HG03095 (cell line): ENCODE results near the gene FAM9B.
"Not testable (repeated sequence)": the region's sequence is repeated elsewhere in the genome, so short reads cannot be mapped to it uniquely, and the experiment has no call there.

Source experiments
- ATAC-seq: cut with Tn5 transposase; IDR thresholded peaks from one replicate; pipeline ENCODE4 v1.9.1; 2021; ENCODE audit warnings: moderate library complexity; ENCODE audit not compliant: unreplicated experiment

Gene FAM9B

DNA sequence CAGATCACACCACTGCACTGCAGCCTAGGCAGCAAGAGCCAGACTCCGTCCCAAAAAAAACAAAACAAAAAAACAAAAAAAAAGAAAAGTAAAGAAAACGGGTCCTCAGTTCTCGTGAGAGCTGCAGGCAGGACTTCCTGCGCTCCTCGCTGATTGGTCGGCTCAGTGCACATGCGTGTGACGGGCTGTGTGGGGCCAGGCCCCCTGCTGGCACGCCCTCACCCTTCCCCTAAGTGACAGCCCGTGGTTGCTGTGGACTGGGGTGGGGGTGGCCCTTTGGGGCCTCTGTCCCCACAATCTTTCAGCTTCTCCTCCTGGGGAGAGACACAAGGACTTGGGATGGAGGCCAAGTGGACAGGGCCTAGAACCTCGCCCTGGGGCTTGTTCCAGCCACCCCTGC, at the start of gene FAM9B:
Gene FAM9B, minus strand, starts transcription at position 139 of the 400 bp plus-strand sequence. CDS start 1,141 bp downstream, outside the sequence.
- no peak for ATAC-seq

DNA sequence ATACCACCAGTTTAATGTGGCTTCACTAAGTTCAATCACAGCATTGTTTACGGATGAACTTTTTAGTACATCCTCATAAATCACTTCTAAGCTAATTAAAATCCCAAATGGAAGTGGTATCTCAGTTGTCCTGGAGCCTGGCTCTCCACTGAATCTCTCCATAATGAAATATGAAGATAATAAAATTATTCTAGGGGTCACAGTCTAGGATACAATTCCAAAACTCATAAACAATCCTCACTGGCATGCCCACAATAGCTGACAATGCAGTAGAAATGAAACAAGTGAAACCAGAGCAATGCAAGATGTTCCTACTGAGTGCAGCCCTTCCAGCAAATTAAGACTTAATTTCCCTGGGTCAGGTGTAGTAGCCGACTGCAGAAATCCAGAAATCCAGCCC, 47.3 kb upstream of the FAM9B start:
- ATAC-seq: no peak

DNA sequence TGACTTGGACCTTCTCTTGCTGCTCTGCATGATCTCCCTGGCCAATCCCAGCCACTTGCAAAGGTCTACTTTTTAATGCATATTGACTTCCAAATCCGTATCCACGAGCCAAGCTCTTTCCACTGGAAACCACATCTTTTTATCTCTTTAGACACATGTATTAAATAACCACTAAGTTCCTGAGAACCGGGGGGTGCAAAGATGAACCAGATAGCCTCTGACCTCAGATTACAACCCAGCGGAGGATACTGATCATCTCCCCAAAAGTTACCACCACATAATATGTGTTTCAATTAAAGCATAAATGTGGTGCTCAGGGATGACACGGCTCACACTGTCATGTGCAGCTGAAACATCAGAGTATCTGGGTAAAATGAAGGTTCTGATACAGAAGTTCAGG, 40.4 kb upstream of the FAM9B start:
- ATAC-seq: no peak

DNA sequence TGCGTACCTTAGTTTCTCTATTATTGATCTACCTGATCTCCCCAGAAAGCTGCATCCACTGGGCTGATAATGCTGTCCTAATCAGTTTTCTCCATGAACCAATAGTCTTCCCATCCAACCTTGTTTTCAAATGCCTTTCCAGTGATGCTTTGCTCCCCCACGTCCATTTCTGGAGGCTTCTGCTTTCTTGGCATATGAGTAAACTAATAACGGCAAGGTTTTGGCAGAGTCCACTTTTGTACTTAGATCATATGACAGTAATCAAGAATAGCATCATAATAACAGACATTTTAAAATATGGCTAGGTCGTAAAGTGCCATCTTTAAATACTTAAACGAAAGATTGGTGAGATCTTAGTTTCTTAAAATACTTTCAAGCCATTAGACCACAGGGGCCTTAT, 38.4 kb upstream of the FAM9B start:
- ATAC-seq: no peak

DNA sequence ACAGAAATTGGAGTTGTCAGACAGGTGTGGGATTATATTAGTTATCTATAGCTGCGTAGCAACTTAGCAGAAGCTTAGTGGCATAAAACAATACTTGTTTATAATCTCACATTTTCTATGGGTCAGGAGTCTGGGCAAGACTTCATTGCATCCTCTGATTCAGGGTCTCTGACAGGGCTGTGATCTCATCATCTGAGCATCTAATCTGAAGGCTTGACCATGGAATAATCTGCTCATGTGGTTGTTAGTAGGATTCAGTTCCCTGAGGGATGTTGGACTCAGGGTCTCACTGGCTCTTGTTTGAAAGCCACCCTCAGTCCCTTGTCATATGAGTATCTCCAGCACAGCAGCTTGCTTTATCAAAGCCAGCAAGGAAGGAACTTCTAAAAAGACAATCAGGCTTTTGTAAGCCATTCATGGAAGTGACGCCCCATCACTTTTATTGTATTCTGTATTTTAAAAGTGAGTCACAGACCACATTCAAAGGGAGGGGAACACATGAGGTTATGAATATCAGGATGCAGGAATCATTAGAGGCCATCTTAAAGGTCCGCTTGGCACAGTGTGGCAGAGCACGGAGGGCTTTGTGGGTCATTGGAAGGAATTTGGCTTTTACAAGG, 37.2 kb upstream of the FAM9B start:
- no peak for ATAC-seq

DNA sequence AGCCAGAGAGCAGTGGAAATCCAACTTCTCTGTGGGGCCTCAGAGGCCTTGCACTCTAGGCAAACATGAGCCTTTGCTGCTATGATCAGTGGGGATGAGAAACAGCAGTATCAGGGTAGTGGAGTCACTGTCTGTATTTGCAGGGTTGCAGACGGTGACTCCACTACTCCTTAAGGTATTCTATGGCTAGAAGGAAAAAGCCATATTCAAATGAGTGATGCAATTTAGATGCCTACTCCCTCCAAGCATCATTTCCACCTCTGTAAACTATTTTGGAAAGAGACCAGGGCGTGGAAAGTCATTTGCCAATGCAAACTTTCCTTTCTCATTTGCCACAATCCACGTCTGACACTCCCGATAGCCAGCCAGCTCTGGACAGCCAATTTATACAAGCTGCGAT, 35.6 kb upstream of the FAM9B start:
- ATAC-seq: no peak

DNA sequence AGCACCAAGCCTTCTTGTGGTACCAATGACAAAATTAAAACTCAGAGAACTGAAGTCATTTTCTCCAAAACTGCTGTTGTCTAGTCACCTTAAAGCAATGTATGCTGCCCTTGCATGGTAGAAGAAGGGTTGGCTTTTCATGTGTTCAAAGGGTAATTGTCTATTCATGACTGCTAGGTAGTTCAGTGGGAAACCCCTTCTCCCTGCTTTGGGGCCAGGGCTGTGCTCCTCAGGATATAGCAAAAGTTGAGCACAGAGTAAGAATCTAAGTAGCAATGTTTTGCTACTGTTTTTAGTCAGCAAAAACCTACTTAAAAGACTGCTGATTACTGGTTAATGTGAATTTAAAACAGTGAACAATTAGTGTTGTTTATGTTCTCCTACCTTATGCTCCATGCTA, 30.8 kb upstream of the FAM9B start:
- ATAC-seq: no peak

DNA sequence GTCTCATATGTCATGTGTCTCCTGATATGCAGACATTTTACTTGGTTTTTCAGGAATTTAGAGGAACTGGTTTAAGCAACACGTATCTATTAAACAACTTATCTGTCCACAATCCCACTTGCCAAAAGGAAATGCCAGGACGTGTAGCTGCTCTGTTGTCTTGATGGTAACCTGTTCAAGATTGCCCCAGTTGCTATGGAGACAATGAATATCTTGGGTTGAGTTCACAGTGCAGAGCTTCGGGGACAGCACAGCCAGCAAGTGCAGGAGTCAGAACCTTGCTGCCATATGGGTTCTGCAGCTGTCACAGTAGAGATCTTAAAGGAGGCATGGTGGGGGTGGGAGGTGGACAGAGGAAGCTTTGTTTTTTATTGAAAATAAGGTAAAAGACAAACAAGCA, 28.7 kb upstream of the FAM9B start:
- no peak for ATAC-seq

DNA sequence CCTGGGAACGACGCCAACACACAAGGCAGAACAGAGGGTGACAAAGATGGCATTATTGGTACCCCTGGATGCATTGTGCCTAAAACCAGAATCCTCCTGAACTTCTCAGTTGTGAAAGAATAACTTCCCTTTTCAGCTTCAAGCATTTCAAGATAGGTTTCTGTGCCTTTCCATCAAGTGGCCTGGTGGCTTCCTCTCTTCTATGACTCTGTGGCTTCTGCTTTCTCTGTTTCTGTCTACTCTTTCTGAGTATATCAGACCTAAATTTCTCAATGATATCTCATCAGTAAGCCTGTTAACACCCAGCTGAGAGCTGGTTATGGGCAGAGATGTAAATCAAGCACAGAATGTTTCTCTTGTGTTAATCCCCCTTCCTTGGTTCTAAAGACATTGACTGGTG, 21.4 kb upstream of the FAM9B start:
- ATAC-seq: no peak

DNA sequence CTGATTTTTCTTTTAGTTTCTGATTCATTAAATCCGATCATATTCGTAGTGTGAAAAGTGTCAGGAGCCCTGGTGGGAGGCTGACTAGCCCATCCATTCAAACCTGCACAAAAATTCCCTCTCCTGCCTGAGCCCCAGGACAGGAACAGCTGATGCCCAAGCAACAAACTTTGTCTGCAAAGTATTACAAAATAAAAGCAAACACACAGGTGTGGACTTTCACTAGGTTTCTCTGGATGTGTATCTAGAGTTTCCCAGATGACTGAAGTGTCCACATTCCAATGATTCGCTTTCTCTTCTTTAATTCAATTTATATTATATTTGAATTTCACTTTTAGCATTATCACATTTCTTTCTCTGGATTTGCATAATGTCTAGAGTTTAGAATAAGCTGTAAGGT, 18.2 kb upstream of the FAM9B start:
- ATAC-seq: no peak

DNA sequence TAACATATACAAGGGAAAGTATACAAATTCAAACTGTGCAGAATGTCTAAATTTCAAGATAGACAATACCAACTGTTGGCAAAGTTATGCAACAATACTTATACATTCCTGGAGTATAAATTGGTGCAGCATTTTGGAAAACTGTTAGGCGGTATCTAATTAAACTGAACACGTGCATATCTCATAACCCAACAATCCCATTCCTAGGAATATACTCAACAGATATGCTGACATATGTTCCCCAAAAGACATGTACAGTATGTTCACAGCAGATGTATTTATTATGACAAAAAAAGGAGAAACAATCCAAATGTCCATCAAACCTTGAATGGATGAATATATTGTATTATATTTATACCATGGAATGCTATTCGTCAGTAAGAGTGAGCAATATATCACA, 16.4 kb upstream of the FAM9B start:
- ATAC-seq: no peak

DNA sequence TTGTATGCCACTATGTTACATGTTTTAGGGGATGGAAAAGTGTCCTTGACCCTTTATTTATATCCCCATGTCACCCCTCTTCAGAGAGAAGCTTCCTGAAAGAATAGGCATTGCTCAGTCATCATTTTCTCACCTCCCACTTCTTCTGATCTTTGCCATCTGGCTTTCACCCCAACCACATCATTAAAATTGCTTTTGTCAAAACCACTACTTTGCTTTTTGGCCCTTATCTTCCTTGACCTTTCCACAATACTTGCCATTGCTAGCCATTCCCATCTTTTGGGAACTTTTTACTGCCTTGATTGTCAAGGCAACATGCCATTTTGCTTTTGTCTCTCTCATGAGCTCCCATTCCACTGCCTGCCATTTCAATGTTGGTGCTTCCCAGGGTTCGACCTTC, 14.9 kb upstream of the FAM9B start:
- no peak for ATAC-seq

DNA sequence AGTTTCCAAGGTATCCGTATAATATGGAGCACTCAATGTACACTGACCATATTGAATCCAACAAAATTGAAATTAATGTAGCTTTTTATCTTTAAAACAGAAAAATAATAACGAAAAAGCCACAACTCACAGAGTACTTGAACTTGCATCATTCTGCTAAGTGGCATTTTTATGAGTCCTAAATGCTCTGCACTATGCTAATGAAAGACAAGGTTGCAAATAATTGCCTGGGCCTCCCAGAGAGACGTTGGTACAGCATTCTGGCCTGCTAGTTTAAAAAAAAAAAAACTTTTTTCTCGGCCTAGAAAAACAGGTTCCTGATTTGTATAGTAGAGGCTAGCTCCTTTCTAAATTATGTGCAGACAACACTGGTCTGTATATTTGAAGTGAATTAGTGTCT, 4.3 kb upstream of the FAM9B start:
- no peak for ATAC-seq

DNA sequence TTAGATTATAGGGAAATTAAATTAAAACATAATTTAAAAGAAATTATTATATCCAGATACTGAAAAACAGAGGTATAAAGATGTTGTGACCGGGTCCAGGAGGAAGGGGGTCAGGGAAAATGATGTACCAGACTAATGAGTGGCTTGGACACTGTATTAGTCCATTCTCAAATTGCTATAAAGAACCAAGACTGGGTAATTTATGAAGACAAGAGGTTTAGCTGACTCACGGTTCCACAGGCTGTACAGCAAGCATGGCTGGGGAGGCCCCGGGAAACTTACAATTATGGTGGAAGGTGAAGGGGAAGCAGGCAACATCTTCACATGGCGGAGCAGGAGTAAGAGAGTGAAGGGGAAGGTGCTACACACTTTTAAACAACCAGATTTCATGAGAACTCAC, 3.4 kb upstream of the FAM9B start:
- ATAC-seq: no peak

DNA sequence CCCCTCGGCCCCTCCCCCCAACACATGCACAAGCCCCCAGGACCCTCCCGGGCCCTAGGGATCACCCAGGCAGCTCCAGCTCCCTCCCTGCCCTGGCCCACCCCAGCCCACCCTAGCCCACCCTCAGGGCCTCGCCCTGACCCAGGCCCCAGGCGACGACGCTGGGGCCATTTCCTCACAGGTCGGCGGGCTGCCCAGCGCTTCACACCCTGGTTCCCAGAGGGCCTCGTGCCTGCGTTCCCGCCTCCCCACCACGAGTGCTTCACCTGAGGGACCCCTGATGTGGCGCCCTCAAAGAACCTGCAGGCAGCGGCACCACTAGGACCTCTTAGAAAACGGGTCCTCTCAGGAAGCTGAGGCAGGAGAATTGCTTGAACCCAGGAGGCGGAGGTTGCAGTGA, 341 bp downstream of the FAM9B start:
- no peak for ATAC-seq

DNA sequence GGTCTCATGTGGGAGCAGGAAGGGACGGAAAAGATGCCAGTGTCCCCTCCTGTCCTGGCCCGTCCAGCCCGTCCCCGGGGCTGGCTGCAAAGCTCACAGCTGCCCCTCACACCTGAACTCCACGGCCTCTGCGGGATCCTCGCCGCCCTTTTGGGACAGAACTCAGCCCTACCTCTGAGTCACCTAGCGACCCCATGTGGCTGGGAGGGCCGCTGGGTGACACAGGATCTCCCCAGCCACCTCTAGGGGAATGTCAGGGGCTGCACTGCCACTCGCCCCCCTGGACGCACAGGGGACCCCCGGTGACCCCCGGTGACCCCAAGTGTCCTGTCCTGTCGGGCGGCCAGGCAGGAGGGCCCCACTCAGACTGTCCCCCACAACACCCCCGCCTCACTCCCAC, 748 bp downstream of the FAM9B start:
- no peak for ATAC-seq

DNA sequence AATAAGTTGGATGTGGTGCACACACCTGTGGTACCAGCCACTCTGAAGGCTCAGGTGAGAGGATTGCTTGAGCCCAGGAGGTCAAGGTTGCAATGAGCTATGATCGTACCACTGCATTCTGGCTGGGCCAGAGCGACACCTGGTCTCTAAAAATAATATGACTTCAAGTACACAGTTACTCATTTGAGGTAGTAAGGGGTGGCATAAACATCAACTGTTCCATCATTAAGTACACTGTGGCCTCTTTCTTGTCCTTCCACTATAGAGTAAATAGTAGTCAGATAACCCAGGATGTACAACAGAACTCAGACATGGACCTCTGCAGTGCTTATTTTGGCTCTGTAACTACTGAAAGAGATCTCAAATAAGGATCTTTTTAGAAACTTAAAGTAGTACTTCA, 10.6 kb downstream of the FAM9B start:
- ATAC-seq: no peak

DNA sequence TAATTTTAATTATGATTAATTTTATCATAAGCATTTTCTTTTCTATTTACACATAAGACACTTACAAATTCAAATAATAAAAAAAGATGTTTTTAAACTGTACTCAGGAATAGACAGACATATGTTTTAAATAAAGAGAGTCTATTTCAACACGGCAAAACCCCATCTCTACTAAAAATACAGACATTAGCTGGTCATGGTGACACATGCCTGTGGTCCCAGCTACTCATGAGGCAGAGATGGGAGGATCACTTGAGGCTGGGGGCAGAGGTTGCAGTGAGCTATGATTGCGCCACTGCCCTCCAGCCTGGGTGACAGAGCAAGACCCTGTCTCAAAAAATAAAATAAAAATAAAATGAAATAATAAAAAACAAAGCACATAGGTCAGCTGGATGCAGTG, 14.8 kb downstream of the FAM9B start:
- ATAC-seq: no peak

DNA sequence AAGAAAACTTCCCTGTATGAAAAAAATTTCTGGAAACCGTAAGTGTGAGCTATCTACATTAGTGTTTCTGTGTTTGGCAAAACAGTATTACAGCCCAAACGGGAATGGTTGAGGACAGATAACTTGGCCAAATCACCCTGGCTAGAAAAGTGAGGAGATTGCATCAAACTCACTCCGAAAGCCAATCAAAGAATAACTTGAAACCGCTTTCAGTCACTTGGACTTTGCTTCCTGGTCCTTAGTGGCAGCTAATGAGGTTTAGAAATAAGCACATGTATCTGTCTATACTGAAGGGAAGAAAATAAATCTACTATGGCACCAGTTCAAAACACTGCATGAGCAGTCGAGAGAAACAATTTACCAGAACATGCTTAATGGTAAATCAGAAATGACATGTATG, 15.6 kb downstream of the FAM9B start:
- ATAC-seq: not testable (repeated sequence)

DNA sequence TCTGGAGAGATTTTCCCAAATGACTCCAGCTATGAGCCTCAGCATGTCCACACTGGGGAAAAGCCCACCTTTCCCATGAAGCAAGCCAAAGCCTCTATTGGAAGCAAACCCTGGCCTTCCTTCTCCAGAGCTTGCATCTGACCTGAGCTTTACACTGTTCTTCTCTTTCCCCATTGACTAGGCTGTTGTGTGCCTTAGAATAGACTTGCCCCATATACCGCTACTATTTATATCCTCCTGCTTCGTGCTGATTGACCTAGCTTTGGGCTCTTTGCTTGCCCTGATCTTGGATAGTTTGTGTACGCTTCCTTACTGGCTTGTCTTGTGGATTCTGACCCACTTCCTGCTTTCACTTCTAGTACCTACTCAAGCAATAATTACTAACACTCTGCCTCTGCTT, 30.9 kb downstream of the FAM9B start:
- no peak for ATAC-seq

DNA sequence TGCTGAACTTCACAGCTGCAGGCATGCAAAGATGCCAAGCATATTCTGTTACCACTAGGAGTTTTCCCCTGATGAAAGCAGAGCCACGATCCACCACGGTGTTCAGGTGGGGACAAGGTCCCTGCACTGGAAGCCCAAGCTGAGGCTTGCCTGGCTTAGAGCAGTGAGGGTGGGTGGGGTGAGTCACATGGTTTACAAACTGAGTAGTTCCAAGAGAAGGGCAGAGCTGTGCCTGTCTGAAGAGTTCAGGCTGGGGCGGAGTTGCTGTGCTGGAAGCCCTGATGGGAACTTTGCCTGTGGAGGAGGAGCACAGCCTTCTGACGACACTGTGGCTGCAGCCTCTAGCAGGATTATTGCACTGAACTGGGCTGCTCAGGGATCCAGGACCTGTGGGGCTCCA, 45.5 kb downstream of the FAM9B start:
- no peak for ATAC-seq

DNA sequence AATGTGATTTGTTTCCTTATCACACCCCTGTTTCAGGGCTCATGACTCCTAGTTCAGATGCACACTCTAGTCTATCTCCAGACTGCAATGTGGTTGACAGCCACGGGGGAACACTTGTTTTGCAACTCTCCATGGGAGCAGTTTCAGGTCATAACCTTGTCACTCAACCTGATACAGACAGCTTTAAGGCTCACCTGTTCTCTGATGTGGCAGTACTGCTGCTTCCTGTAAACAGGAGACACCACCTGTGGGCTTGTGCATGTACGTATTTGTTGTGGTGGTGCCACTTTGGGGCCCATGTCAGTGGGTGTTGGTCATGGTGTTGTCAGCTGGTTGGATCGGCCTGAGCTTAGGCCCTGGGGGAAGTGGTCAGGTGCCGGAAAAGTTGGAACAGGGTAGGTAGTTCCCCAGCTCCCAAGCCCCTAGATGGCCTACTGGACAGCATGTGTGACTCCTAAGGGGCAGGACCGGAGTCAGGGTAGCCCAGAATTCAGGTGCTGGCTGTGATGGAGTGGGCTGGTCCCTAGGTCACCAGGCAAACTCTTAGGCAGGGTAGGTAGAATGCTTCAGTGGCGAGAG, 46.2 kb downstream of the FAM9B start:
- no peak for ATAC-seq

DNA sequence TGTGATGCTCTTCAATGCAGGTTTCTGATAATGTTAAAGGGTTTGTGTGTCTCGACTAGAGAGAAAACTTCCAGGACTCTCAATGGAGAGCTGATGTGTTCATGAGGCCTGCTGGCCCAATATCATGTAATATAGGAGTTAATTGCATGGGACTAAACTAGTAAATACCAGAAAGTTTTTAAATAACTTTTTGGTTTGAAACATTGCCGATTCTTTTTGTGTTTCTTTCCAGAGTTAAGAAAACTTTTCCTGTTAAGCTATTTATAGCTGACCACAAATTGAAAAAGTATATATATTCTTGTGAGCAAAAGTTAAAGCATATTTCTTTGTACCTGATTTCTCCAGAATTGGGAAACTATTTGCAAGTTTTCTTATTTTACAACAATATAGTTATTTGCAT, 49.7 kb downstream of the FAM9B start:
- ATAC-seq: no peak
